ENCODE results near the gene SCGB2B2.

DNA sequence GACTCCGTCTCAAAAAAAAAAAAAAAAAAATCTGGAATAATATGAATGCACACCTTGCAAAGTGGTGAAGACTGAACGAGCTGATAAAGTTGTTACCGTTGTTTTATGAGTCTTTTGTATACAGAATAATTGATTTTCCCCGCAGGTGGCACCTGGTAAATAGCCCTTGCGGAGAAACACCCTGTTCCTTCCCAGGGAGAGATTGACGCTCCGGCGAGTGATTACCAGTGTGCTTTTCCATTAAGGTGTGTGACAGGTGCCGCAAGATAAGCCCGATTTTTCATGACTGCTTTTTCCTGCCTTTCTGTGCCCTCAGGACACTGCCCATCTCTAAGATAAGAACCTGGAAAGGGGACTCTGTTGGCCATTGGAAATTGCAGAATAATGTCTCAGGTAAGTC is 1.5 kb upstream of the SCGB2B2 start:
- no peak for TF ChIP-seq EZH2phosphoT487 (IDR thresholded peaks at IDR 0.05; ENCODE audit: insufficient read depth, low read depth)
- no peak for TF ChIP-seq EZH2 (IDR thresholded peaks at IDR 0.05; ENCODE audit: insufficient read depth, poor library complexity, severe bottlenecking)
